Activated CD4-positive, alpha-beta T cell treated with anti-CD3 and anti-CD28 coated beads, Interleukin-2, Interleukin-4, amounts not matched to agents 100 ng/mL and 50 ng/mL, durations not matched to agents 16 hours and 8 hours (primary cell): ENCODE data around the gene C20orf173.
A peak's percentile ranks its signal among the peaks of the same experiment; 100 is the strongest.
"Not testable (repeated sequence)": the region's sequence is repeated elsewhere in the genome, so short reads cannot be mapped to it uniquely, and the experiment has no call there.

Source experiments
- DNase-seq: peaks from one replicate; pipeline ENCODE4 v3.0.0-alpha.2; 2020; ENCODE audit warnings: low spot score

Gene C20orf173

GRCh38 chr20:35546127-35546526, 16.7 kb upstream of the C20orf173 start:
- no peak for DNase-seq

GRCh38 chr20:35544941-35545340, 15.5 kb upstream of the C20orf173 start:
- DNase-seq: not testable (repeated sequence)

- DNase-seq: no peak
Observed at GRCh38 chr20:35544436-35544835, 15.0 kb upstream of the C20orf173 start.

GRCh38 chr20:35542990-35543389, 13.5 kb upstream of the C20orf173 start:
- no peak for DNase-seq

- DNase-seq: peak; percentile 97
Observed at GRCh38 chr20:35541783-35542662, 12.6 kb upstream of the C20orf173 start, which contains the start of gene ERGIC3. TSS of gene ERGIC3 (plus strand) at chr20:35542078. CDS start at chr20:35542098, 20 bp downstream.

GRCh38 chr20:35541118-35541782, 11.8 kb upstream of the C20orf173 start:
- DNase-seq: no peak

- DNase-seq: peak; percentile 36
Observed at GRCh38 chr20:35539756-35540212, 10.3 kb upstream of the C20orf173 start.

- DNase-seq: no peak
Observed at GRCh38 chr20:35527122-35527769, 2.2 kb downstream of the C20orf173 start.

GRCh38 chr20:35525639-35526038, 3.8 kb downstream of the C20orf173 start:
- DNase-seq: no peak

- DNase-seq: peak; percentile 17
Observed at GRCh38 chr20:35523298-35523888, 6.1 kb downstream of the C20orf173 start.

- no peak for DNase-seq
Observed at GRCh38 chr20:35518955-35519354, 10.5 kb downstream of the C20orf173 start.

- not testable (repeated sequence) for DNase-seq
Observed at GRCh38 chr20:35517767-35518166, 11.7 kb downstream of the C20orf173 start.

- DNase-seq: no peak
Observed at GRCh38 chr20:35517125-35517524, 12.3 kb downstream of the C20orf173 start.

- no peak for DNase-seq
Observed at GRCh38 chr20:35515949-35516645, 13.4 kb downstream of the C20orf173 start.

- no peak for DNase-seq
Observed at GRCh38 chr20:35515341-35515740, 14.1 kb downstream of the C20orf173 start.

GRCh38 chr20:35514371-35514932, 15.0 kb downstream of the C20orf173 start:
- no peak for DNase-seq

GRCh38 chr20:35511814-35512420, 17.5 kb downstream of the C20orf173 start:
- DNase-seq: no peak

GRCh38 chr20:35510951-35511735, 18.3 kb downstream of the C20orf173 start:
- no peak for DNase-seq

- DNase-seq: no peak
Observed at GRCh38 chr20:35508493-35509218, 20.8 kb downstream of the C20orf173 start.
